ENCODE data around the gene SETD1B.

DNA sequence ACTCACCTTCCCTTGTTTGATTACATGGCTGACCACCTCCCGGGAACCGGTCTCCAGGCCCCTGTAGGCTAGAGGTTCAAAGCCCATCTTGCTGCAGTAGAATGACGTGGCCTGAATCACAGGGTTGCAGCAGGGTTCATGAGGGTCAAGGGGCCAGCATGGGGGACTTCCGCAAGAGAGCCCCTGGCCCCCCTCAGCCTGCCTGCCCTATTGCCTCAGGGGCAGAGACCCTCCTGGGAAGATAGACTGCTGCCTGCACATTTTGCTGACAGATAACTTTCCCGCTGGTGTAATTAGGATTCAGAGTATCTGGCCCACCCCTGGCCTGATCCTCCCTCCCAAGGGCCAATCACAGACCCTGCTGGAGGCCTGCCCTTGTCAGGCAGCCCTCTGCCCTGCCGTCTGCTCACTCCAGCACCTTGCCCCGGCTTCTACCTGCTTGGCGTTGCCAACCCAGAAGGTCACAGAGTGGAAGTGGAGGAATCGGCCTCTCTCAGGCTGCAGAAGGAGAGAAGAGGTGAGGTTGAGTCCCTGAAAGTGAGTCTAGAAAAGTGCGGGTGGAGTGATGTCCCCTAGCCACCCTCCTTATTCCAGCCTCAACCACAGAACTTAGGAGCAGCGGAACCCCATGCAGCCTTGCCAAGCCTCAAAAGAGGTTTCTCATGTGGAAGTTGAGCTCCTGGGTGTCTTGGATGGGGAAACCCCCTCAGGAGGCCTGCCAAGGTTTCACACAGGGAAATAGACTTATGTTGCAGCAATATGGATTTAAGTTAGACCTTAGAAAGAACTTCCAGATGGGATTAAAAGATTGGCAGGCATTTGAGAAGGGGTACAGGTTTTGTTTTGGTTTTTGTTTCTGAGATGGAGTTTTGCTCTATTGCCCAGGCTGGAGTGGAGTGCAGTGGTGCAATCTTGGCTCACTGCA, 53.8 kb downstream of the SETD1B start:
- no peak for TF ChIP-seq EZH2 (IDR thresholded peaks at IDR 0.05)
- TF ChIP-seq, protein P1, sequence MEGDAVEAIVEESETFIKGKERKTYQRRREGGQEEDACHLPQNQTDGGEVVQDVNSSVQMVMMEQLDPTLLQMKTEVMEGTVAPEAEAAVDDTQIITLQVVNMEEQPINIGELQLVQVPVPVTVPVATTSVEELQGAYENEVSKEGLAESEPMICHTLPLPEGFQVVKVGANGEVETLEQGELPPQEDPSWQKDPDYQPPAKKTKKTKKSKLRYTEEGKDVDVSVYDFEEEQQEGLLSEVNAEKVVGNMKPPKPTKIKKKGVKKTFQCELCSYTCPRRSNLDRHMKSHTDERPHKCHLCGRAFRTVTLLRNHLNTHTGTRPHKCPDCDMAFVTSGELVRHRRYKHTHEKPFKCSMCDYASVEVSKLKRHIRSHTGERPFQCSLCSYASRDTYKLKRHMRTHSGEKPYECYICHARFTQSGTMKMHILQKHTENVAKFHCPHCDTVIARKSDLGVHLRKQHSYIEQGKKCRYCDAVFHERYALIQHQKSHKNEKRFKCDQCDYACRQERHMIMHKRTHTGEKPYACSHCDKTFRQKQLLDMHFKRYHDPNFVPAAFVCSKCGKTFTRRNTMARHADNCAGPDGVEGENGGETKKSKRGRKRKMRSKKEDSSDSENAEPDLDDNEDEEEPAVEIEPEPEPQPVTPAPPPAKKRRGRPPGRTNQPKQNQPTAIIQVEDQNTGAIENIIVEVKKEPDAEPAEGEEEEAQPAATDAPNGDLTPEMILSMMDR (IDR thresholded peaks at IDR 0.05) = no peak
- TF ChIP-seq EZH2phosphoT487 (IDR thresholded peaks at IDR 0.05) = no peak
